GM21515 (cell line): ENCODE data around the gene CABLES1.

Experiments used
- ATAC-seq: cut with Tn5 transposase; IDR thresholded peaks from one replicate; pipeline ENCODE4 v1.9.1; 2021; ENCODE audit not compliant: unreplicated experiment

CABLES1 gene

DNA sequence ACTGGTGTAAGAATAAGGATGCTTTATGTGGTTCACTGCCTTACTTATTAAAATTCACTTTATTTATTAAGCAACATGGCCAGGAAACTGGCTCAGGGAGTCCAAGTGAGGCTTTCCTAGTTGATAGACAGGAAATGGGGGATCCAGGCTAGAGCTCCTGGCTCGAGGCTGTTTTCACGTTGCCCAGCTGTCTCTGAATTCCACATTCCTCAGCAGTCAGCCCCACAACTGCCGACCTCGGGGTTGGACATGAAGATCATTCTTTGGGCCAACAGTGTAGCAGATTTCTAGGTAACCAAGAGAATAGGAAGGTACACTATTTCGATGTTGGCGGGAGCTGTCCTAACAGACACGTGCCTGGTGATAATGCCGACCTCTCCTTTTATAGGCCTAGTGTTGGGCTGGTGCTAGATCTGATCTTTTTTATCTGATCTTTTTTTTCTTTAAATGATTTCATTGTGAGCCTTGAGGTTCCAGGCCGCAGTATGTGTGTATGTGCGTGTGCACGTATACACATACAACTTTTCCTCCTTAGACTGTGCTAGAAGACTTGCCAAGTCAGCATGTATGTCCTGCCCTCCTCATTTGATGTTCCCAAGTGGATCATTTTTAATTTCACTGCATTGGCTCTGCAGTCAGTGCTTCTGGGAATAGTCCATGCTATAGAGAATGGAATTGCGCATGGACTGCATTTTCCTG, 103.5 kb downstream of the CABLES1 start:
- no peak for ATAC-seq

DNA sequence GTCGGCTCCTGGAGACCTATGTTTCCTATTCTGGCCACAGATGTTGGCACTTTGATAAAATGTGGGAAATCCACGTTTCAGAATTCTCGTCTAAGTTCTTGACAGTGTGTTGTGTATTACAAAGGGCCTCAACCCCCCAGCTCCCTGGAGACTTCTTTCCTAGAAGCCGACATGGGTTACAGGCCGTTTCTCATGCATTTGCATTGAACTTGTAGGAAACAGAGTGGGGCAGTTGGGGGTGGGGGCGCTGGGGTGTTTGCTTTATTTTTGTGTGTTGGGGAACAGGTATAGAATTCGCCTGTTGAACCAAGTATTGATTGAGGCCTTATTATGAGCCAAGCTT, 104.0 kb downstream of the CABLES1 start:
- ATAC-seq: no peak

DNA sequence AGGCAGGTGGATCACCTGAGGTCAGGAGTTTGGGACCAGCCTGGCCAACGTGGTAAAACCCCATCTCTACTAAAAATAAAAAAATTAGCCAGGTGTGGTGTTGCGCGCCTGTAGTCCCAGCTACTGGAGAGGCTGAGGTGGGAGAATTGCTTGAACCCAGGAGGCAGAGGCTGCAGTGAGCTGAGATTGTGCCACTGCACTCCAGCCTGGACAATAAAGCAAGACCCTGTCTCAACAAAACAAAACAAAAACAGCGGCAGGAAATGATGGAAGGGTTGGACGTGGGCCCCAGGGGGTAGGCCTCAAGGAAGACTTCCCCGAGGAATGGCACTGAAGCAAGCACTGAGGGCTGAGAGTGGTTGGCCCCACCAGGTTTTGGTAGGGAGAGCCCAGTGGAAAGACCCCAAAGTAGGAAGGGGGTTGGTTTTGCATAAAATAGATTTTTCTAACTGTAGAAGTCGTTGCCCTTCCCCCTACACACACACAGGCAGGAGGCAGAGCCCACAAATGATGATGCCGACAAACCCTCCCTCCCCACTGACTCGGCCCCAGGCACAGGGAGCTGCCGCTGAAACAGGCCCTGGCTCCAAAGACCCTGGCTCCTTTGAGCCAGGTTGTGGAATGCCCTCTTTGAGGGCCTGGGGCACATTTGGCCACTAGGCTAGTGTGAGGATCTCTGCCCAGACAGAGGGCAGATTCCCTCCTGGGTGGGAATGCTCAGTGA, 104.8 kb downstream of the CABLES1 start:
- no peak for ATAC-seq

DNA sequence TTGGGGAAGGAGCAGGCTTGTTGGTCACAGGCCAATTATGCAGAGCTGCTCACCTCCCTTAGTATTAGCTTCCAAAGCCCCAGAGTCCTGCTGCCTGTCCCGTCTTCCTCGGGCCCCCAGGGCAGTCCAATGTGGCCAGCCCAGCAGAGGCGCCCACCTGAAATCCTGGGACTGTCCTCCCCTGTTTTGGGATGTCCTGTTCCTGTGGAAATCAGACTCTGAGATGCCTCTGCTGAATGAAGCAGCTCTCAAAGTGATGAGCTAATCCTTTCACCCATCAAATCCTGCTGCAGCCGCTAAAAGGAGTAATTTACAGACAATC, 105.3 kb downstream of the CABLES1 start:
- no peak for ATAC-seq

DNA sequence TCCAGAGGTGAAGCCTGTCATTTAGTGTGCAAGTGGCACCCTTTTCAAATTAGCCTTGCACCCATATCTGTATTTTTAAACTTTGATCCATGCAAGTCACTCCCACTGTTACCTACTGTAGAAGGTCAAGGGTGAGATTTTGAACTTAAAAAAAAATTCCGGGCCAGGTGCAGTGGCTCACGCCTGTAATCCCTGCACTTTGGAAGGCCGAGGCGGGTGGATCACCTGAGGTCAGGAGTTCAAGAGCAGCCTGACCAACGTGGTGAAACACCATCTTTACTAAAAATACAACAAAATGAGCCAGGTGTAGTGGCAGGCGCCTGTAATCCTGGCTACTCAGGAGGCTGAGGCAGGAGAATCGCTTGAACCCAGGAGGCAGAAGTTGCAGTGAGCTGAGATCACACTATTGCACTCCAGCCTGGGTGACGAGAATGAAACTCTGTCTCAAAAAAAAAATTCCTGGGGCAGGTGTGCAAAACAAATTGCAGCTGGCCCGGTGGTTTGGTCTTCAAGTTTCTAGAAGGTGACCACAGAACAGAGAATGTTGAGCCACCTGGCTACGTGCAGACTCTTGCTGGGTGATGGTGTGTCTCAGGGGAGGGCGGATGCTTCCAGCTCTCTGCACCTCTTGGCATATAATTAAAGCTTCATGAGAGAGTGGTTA, 106.7 kb downstream of the CABLES1 start:
- peak; percentile 85 for ATAC-seq

DNA sequence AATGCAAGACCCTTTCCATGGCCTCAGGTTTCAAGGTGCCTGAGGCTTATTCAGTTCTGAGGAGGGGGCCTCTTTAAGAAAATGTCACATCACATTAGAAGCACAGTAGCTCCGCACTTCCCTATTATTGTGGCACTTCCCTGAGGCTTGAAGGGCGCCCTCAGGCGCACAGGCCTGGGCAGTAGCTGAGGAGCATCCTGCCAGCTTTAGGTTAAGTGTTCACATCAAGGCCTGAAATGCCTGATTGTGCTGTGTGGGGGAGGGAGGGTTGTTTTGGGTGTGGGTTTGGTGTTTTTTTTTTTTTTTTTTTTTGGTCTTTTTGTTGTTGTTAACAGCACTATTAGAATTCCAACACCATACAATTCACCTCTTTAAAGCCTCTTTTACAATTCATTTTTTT, 107.9 kb downstream of the CABLES1 start:
- ATAC-seq: no peak

DNA sequence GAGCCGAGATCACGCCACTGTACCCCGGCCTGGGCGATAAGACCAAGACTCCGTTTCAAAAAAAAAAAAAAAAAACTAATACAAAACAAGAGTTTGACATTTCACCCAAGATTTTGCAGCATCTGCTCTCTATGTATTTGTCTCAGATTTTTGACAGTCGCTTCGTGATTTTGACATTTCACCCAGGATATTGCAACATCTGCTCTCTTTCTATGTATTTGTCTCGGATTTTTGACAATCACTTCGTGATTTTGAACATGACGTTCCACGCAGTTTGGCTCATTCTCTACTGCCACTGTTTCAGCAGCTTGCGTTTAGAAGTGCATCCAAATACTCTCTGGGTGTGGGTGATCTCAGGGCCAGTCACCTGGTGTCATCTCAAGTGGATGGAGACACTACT, 108.5 kb downstream of the CABLES1 start:
- ATAC-seq: no peak

DNA sequence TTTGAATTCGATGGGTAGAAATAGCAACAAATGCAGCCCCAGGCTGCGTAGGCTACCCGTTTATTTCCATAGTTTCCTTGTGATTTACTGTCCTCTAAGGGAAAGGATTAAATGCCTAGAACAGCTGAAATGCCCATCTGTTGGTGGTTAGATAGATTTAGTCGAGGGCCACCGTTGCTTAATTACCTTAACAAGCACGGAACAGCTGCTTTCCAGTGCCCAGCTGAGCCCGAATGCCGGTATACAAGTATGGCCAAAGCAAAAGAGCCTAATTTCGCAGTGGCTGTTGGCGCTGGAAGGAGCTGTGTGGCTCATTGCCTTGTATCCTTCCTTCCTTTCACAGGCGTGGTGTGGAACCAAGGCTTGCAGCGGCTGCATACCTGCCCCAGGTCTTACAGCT, 109.1 kb downstream of the CABLES1 start:
- no peak for ATAC-seq

DNA sequence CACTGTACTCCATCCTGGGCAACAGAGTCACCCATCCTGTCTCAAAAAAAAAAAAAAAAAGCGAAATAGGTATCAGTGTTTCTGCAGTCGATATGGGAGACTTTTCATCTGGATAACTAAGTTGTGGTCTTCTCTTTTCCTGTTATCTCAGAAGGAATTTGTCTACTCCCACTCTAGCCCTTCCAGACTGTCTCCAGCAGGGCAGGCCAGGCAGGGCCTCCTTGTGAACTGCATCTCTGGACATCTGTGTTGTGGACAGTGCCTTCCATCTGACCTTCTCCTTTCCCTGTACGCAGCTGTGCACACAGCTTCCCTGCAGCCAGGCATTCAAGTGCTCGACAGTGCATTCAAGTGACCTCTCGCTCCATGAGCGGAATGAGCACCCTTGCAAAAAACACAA, 110.2 kb downstream of the CABLES1 start:
- no peak for ATAC-seq

DNA sequence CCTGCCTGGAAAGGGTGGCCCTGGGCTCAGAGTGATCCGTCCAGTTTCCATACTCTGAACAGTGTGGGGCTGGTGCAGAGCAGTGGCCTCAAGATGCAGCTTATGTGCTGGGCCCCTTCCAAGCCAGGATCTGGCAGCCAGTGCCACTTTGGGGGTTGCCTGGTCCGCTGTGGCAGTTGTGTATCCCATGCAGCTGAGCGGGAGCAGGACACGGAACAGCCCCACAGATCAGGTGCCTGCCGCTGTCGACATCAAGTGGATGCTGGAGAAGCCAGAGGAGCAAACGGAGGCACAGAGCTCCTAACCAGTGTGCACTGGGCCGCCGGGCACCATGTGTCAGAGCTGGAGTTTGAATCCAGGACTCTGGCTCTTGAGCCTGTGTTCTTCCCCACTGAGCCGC, 112.0 kb downstream of the CABLES1 start:
- no peak for ATAC-seq

DNA sequence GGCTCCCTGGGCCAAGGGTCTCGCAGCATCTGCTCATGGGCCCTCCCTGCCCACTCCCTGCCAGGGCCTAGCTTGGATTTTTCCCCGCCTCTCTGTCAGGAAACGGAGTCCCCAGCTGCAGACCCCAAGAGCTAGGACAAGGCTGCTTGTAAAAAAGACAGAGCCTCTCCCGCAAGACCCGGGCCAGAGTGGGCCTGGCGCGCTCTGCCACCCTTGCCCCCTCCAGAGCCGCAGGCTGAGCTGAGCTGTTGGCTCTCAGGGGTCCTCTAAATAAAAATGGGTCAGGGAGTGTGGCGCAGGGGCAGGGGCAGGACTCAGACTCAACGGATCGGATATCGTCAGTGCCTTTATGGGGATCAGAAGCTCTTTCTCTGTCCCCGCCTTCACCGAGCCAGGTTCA, 112.6 kb downstream of the CABLES1 start:
- ATAC-seq: no peak

DNA sequence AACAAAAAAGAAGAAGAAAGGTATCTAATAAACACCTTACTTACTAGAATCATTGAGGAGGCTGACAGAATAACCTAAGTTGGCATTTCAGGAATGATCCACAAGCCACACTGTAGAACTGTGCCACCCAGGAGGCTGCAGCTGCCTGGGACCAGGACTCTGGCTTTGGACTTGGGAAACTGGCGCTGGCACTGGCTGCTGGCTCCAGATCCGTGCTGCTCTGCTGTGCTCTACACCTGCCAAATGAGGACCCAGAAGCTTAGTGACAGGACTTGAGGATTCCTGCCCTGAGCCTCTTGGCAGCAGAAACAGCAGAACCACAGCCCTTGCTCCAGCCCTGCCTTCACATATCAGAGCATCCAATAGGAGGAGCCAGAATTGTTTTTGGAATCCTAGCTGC, 113.5 kb downstream of the CABLES1 start:
- no peak for ATAC-seq

DNA sequence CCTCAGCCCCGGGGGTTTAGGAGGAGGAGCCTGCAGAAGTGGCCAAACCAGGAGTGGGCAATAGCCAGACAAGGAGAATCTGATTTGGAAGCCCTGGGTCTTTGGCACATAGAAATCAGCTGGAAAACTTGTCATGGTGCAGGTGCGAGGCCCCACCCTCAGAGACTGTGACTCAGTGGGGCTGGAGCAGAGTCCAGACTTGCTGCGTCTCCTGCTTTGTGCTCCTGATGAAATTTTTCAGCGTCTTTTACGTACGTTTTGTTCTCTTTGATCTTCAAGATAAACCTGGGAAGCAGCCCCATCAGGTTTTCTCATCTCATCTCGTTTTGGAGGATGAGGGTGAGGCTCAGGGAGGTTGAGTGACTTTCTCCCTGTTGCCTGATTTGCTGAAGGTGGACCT, 114.1 kb downstream of the CABLES1 start:
- no peak for ATAC-seq

DNA sequence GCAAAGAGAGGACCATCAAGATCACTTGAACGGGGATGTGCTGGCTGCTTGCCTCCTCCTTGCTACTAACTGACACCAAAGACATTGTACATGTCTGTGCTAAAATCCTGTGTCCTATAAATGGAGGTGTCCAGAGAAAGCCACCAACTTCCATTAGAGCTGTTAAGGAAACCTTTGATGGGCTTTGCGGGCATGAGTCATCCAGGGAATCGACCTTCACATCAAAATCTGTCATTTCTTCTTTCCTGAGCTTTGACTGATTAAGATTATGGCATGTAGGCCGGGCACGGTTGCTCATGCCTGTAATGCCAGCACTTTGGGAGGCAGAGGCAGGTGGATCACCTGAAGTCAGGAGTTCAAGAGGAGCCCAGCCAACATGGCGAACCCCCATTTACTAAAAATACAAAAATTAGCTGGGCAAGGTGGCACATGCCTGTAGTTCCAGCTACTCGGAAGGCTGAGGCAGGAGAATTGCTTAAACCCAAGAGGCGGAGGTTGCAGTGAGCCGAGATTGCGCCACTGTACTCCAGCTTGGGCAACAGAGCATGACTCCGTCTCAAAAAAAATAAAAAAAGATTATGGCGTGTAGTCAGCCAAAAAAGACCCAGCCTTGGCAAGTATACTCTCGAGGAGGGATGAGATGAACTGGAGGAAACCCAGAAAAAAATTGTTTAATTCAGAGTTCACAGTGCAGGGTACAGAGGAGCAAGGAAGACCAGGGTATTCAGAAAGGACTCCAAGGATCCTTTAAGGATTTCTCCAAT, 115.8 kb downstream of the CABLES1 start:
- ATAC-seq: no peak

DNA sequence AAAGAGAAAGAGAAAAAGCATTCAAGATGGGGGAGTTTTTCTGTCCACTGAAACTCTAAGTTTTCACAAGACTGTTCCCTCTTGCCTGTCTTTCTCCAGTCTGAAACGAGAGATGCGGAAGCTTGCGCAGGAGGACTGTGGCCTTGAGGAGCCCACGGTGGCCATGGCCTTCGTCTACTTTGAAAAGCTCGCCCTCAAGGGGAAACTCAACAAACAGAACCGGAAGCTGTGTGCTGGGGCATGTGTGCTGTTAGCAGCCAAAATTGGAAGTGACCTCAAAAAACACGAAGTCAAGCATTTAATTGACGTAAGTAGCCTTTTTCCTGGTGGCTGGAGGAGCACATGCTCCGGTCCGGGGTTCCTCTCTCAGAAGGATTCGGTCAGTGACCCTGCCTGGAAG, 118.3 kb downstream of the CABLES1 start:
- ATAC-seq: no peak

DNA sequence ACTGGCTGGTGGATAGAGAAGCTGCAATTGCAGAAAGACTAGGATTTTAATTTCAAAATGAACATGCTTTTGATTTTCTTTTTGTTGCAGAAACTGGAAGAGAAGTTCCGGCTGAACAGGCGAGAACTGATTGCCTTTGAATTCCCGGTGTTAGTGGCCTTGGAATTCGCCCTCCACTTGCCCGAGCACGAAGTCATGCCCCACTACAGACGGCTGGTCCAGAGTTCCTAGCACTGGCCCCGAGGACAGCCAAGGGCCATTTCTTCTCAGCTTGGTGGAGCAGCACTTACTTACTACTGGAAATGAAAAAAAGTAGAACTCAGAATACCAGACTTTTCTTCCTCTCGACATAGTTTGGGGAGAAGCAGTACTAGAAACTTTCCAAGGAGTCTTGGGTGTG, 121.9 kb downstream of the CABLES1 start:
- ATAC-seq: no peak

DNA sequence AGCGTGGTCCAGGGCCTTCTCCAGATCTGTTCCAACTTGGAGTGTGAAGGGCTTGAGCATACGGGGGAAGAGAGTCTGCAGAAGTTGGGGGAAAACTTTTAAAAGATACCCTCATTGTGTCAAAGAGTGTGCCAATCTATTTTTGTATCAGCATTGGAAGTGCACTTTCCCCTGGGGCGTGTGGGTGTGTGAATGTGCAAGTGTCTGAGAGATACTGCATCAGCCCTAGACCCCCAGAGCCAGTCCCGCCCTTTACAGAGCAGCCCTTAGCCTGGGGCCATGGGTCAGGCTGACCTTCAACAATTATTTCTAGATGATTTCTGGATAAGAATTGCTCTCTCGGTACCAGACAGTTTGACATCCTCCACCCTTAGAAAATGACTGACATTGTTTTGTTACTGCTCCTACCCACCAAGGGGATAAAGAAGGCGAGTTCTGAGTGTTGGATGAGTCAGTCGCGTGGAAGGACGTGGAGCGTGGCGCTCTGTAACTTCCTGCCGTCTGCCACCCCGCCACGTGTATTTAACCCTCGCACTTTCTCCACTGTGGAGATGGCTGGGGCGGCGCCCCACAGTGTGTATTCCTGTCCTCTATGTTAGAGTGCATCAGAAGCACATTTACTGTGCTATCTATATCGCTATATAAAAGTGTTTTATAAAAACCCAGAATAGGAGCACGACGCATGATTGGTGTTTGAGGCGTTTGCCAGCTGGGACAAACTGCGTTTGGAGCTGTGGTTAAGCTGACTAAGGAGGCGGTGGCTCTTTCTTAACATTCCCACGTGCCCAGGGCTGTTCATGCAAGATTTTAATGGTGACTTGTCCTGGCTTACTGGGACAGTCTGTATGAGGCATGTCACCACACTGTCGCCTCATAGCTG, 122.6 kb downstream of the CABLES1 start:
- no peak for ATAC-seq

DNA sequence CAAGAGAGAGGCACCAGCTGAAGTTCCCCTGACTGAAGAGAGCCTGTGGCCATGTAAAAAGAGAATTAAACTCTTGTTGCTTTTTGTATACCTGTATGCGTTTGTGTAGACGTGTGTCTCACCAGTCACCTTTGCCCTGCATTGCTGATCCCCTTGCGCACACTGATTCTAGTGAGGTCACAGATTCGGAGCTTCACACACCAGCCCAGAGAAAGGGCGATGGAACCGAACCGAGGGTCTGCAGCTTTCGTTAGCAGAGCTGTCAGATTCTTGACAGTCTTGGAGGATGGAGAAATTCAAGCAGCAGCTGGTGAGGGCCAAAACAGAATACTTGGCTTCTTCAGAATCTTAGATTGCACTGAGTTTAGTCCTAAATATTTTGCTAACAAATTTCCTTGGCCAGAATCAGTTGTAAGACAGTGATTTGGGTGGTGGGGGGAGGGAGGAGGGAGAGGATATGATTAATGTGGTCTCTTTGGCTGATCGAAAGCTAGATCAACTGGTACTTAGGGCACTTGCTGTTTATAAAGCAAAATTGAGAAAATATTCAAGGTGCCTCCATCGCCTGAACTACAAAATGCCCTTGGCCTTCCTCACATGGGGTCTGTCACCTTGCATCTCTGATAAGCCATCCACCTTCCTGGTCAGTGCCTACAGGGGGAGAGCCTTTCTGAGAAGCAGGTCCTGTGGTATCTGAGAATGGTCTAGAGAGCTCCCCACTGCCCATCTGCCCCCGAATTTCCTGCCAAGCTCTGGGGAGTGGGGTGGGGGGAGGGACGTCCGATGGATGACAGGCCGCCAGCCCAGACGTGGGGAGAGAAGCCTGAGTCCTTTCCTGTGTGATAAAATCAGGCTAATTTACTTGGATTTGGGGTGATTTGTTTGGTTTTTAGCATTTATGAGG, 123.5 kb downstream of the CABLES1 start:
- ATAC-seq: no peak

DNA sequence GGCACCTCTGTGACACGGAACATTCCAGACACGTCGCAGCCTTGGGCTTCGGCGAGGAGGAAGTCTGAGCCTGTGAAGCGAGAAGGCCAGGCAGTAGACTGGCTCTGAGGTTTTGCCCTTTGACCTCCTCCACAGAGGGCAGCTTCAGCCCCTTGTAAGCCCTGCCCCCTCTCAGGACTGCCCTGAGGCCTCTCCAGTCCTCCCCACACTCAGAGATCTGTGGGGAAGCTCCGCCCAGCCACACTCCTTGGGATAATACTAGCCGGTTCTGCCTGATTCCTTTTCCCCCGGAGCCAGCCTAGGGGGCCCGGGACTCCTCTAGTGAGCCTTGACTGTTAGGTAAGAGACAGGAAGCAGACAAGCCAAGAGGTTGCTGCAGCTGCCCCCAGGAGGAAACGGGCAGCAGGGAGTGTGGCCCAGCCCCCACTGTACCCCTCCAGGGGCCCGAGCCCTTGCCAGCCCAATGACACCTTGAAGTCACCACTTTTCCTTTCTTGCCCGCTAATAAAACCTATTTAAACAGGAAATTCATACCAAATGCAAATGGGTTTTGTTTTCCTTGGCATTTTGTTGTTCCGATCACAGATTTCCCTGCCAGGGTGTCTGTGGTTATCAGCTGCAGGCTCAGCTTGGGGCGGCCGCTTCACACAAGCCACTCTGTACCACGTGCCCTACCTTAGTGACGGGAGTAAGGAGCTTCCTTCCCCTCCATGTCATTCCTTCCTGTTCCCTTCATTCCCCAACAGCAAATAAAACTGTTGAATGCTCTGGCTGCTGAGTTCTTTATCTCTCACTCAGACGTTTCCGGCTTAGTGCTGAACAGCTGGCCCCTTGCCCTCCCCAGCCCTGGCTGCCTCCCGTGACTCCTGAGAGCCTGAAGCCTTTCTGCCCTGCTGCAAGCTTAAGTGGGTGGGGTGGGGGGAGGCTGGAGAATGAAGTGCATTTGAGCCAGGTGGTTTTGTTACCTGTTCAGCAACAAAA, 124.7 kb downstream of the CABLES1 start:
- ATAC-seq: peak; percentile 45
